Smooth muscle cell of trachea (primary cell): Measurements from ENCODE around the gene AP1S2. TPM values are rescaled to one million over a fixed set of nuclear protein-coding genes. Genes with fewer than 3 reads are reported as not detected.

Source experiments
- total RNA-seq: library from RNA; depleted of rRNA; stranded (reverse); fragments of >200 nt; gene quantifications from 2 replicates; pipeline ENCODE4 v1.2.1, GENCODE V29; 2014

Gene AP1S2
- 25.5 and 49.0 TPM in 2 replicates for total RNA-seq

DNA sequence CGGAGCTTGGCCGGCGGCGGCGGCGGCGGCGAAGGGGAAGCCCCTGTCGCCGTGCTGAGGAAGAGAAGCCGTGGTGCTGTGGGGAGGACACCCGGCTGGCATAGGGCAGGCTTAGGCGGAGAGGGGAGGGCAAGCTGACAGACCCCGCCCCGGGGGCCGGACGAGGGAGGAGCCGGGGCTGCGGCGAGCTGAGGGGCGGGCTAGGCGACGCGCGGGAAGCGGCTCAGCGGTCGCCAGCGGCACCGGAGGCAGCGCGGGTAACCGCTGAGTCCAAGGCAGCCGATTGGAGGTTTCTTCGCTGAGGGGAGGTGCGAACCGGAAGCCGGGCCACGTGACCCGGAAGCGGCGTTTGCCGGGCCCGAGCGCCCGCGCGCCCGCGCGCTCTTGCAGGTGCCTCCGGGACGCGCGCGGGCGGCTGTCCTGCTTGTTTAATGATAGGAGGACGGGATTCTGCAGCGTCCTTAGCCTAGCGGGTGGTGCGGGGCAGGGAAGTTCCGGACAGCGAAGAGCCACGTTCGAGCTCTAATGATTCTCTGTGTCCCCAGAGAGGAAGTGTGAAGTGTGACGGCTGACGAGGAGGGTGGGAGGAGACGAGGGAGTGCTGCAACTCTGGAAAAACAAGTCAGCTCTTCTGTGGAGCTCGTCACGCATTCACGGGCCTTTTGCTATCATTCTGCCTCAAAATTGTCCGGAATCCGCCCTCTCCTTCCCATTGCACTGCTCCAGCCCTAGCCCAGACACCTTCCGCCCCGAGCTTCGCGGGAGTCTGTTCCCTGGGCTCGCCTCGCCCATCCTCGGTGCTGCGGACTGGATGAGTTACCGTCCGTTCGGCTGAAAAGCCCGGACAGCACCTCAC is at the start of gene AP1S2:
AP1S2 (minus strand) TSS at position 102 of the 856 bp plus-strand sequence. CDS start 2,289 bp downstream, outside the sequence.

DNA sequence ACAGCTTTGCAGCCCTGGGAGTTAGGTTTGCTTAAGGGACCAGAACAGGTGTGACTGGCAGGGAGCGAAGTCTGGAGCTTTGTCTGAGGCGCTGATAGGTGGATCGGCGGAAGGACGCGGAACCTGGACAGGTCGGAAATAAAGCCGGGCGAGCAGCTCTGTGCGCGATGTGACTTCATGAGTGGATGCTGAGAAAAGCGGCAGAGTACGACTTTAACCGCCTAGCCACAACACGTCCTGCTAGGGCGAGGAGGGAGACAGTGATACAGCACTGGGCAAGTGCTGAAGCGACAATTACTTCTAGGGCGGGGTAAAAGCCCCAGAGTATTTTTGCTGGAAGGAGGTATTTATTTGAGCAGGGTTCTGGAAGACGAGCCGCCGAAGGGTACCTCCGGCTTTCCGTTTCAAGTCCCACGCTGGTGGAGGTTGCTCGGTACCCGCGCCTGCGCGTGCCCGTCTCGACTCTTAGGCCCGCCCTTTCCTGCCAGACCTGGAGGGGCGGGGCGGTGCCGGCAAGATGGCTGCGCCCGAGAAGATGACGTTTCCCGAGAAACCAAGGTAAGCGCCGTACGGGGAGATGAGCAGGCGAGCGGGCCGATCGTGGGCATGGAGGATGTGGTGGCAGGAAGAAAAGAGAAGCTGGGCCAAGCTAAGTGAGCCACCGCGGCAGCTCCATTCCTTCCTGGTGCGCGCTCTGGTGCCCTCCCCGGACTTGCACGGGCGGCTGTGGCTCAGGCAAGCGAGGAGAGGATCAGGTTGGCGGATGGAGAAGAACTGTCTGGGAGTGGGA is 64.4 kb downstream of the AP1S2 start, which contains the start of gene ZRSR2:
ZRSR2 (plus strand) TSS at position 506 of the 790 bp plus-strand sequence; CDS start at position 518, 12 bp downstream.

Other genes starting within 250 kb of the AP1S2 start
- 0.29 and 0.50 TPM in 2 replicates for gene CLTRN, start 190.0 kb downstream of the AP1S2 start, total RNA-seq
- gene CA5B, start 116.5 kb downstream of the AP1S2 start, total RNA-seq, result 7.9 and 15.0 TPM in 2 replicates
- gene ZRSR2, start 64.3 kb downstream of the AP1S2 start, total RNA-seq, result 2.5 and 4.4 TPM in 2 replicates